Astrocyte (in vitro differentiated cells and primary cell): ENCODE measurements around the gene LEMD2.

ENCODE experiments used
- EZH2 ChIP-seq: IDR thresholded peaks from 2 replicates; pipeline ENCODE4 v1.6.1; 2012; ENCODE audit warnings: mild to moderate bottlenecking, low read length, inconsistent platforms; ENCODE audit not compliant: insufficient read depth
- TF ChIP-seq, protein P1 (sequence below): IDR thresholded peaks from 2 replicates; pipeline ENCODE4 v1.5.1; 2011; ENCODE audit warnings: low read depth, mild to moderate bottlenecking, inconsistent platforms, low read length, moderate library complexity; ENCODE audit not compliant: insufficient read depth

GRCh38 chr6:33774774-33775173 is 14.2 kb downstream of the LEMD2 start:
- TF ChIP-seq, protein P1, sequence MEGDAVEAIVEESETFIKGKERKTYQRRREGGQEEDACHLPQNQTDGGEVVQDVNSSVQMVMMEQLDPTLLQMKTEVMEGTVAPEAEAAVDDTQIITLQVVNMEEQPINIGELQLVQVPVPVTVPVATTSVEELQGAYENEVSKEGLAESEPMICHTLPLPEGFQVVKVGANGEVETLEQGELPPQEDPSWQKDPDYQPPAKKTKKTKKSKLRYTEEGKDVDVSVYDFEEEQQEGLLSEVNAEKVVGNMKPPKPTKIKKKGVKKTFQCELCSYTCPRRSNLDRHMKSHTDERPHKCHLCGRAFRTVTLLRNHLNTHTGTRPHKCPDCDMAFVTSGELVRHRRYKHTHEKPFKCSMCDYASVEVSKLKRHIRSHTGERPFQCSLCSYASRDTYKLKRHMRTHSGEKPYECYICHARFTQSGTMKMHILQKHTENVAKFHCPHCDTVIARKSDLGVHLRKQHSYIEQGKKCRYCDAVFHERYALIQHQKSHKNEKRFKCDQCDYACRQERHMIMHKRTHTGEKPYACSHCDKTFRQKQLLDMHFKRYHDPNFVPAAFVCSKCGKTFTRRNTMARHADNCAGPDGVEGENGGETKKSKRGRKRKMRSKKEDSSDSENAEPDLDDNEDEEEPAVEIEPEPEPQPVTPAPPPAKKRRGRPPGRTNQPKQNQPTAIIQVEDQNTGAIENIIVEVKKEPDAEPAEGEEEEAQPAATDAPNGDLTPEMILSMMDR = no peak
- TF ChIP-seq EZH2 = no peak
